ENCODE measurements around the gene AURKAIP1. TPM values are rescaled to one million over a fixed set of nuclear protein-coding genes. Genes with fewer than 3 reads are reported as not detected.

The AURKAIP1 gene
- total and polyA plus RNA-seq, 9 of the 15 experiments (the other 6 are each of a cell fraction or from before 2014, with no cell fraction given) = 7.8 to 478 (median 92.0) TPM

DNA sequence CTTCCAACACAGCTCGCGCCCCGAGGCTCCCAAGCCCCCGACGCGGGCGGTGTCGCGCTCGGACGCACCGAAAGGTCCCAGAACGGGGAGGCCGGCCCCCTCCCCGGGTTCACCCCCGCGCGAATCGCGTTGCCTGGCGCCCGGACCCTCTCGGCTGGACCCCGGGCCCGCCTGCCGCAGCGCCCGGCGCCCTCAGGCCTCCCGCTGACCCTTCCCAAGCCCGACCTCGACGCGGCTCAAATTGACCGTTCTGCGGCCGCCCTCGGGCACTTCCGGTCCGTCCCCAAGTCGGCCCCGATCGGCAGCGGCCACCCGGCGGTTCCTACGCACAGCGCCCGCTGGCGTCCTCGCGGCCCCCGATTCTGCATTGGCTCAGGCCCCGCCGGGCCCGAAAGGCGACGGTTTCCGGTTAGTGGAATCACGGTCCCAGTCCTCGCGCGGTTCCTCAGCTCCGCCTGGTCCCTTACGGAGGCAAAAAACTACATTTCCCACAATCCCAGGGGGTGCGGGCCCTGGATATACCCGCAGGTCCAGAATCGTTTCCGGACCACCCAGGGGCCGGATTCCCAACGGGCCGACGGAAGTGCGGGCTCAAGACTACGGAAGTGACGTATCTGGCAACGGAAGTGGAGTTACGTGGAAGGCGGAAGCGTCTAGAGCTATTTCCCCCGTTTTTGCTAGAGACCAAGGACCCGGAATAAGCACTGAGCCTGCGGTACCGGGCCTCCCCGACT is at the start of gene AURKAIP1 (continued):
- TF ChIP-seq MIER1 (IDR thresholded peaks at IDR 0.05; ENCODE audit: low read depth) = 0 out of 2 replicates have a peak, but pooled peaks have one; percentile 18
- TF ChIP-seq PCBP1 (IDR thresholded peaks at IDR 0.05; ENCODE audit: low read depth, low read length, poor library complexity, severe bottlenecking) = peak; percentile 25
- TF ChIP-seq FOXK1 (CRISPR knock-in tag; IDR thresholded peaks at IDR 0.05; ENCODE audit: borderline replicate concordance) = peak; percentile 92; the same call in 1 of the 2 replicates
- TF ChIP-seq SNRNP70 (optimal IDR thresholded peaks at IDR 0.05; ENCODE audit: low read depth, low read length) = no peak
- no peak for TF ChIP-seq ZNF212 (CRISPR knock-in tag; IDR thresholded peaks at IDR 0.05)
- no peak for TF ChIP-seq DNMT1 (IDR thresholded peaks at IDR 0.05)
- TF ChIP-seq ZNF146 (CRISPR knock-in tag; IDR thresholded peaks at IDR 0.05; ENCODE audit: unreplicated experiment) = no peak
- TF ChIP-seq, protein P1, sequence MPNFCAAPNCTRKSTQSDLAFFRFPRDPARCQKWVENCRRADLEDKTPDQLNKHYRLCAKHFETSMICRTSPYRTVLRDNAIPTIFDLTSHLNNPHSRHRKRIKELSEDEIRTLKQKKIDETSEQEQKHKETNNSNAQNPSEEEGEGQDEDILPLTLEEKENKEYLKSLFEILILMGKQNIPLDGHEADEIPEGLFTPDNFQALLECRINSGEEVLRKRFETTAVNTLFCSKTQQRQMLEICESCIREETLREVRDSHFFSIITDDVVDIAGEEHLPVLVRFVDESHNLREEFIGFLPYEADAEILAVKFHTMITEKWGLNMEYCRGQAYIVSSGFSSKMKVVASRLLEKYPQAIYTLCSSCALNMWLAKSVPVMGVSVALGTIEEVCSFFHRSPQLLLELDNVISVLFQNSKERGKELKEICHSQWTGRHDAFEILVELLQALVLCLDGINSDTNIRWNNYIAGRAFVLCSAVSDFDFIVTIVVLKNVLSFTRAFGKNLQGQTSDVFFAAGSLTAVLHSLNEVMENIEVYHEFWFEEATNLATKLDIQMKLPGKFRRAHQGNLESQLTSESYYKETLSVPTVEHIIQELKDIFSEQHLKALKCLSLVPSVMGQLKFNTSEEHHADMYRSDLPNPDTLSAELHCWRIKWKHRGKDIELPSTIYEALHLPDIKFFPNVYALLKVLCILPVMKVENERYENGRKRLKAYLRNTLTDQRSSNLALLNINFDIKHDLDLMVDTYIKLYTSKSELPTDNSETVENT (CRISPR knock-in tag; IDR thresholded peaks at IDR 0.05) = peak; percentile 90; the same call in 1 of the 2 replicates
- TF ChIP-seq EWSR1 (IDR thresholded peaks at IDR 0.05; ENCODE audit: borderline replicate concordance, low read depth, partially characterized antibody) = no peak
- peak; percentile 100 for TF ChIP-seq GABPB1 (CRISPR knock-in tag; IDR thresholded peaks at IDR 0.05)
- peak; percentile 93 for TF ChIP-seq POLR2H (tag; IDR thresholded peaks at IDR 0.05; ENCODE audit: low read depth)
- peak; percentile 93 for TF ChIP-seq RNF2 (IDR thresholded peaks at IDR 0.05)
- TF ChIP-seq BHLHE40 (IDR thresholded peaks at IDR 0.05; ENCODE audit: low read length) = peak; percentile 21; the same call in 1 of the 2 replicates
- no peak for TF ChIP-seq ZNF133 (CRISPR knock-in tag; IDR thresholded peaks at IDR 0.05)
- peak; percentile 74; the same call in 1 of the 2 replicates for TF ChIP-seq ZBED1 (IDR thresholded peaks at IDR 0.05)
- TF ChIP-seq IFI16 (CRISPR knock-in tag; IDR thresholded peaks at IDR 0.05) = no peak
- TF ChIP-seq ZNF165 (CRISPR knock-in tag; IDR thresholded peaks at IDR 0.05; ENCODE audit: borderline replicate concordance) = peak; percentile 88
- no peak for TF ChIP-seq GTF2F1 (IDR thresholded peaks at IDR 0.05; ENCODE audit: low read depth, low read length)
- no peak for TF ChIP-seq MCM7 (IDR thresholded peaks at IDR 0.05)
- peak; percentile 91 for TF ChIP-seq ZNF583 (CRISPR knock-in tag; IDR thresholded peaks at IDR 0.05)
- 0 out of 2 replicates have a peak, but pooled peaks have one; percentile 33 for TF ChIP-seq STAT5A (IDR thresholded peaks at IDR 0.05; ENCODE audit: borderline replicate concordance, low read length)
- TF ChIP-seq RB1 (IDR thresholded peaks at IDR 0.05; ENCODE audit: low read depth) = peak; percentile 100
- TF ChIP-seq TGIF2 (CRISPR knock-in tag; IDR thresholded peaks at IDR 0.05) = no peak; the same call in 1 of the 2 replicates
- no peak for TF ChIP-seq BDP1 (IDR thresholded peaks at IDR 0.05; ENCODE audit: insufficient read depth, insufficient read length)
- TF ChIP-seq ZNF24 (IDR thresholded peaks at IDR 0.05) = peak; percentile 96
- TF ChIP-seq EP300 (IDR thresholded peaks at IDR 0.05; ENCODE audit: low read length) = peak; percentile 67
- peak; percentile 90 for TF ChIP-seq CREB1 (IDR thresholded peaks at IDR 0.05)
- TF ChIP-seq CREB1 (CRISPR knock-in tag; IDR thresholded peaks at IDR 0.05) = peak; percentile 96
- TF ChIP-seq ZNF551 (CRISPR knock-in tag; IDR thresholded peaks at IDR 0.05) = no peak
- TF ChIP-seq CBFA2T2 (conservative IDR thresholded peaks at IDR 0.05) = no peak
- TF ChIP-seq, protein P2, sequence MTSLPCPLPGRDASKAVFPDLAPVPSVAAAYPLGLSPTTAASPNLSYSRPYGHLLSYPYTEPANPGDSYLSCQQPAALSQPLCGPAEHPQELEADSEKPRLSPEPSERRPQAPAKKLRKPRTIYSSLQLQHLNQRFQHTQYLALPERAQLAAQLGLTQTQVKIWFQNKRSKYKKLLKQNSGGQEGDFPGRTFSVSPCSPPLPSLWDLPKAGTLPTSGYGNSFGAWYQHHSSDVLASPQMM (CRISPR knock-in tag; IDR thresholded peaks at IDR 0.05) = no peak

Data from K562 (cell line).